Left lung (tissue), 10 donors: ENCODE results near the gene FAM241A. TPM values are rescaled to one million over a fixed set of nuclear protein-coding genes. Genes with fewer than 3 reads are reported as not detected.
"Not testable (repeated sequence)": the region's sequence is repeated elsewhere in the genome, so short reads cannot be mapped to it uniquely, and the experiment has no call there.

Experiments
- ATAC-seq: fragments of 200-7000 bp; cut with Tn5 transposase; one replicate; pipeline ENCODE4 v1.9.1; 2020; ENCODE audit warnings: moderate library complexity
- DNase-seq, 4 donors: peaks; one replicate each; pipeline ENCODE4 v3.0.0-alpha.2; 2013 to 2020
- H3K27ac ChIP-seq, 2 donors: fragments of 200-600 bp; sonication (generic) in 1 of 2; one replicate each; pipeline versions ENCODE4 v1.5.0 to v1.8.0; 2020 to 2021
- H3K27me3 ChIP-seq, 2 donors: fragments of 200-600 bp; sonication (generic) in 1 of 2; one replicate each; pipeline versions ENCODE4 v1.5.0 to v1.8.0; 2020 to 2021
- H3K36me3 ChIP-seq, 2 donors: fragments of 200-600 bp; sonication (generic) in 1 of 2; one replicate each; pipeline versions ENCODE4 v1.5.0 to v1.8.0; 2020 to 2021
- H3K4me1 ChIP-seq, 2 donors: fragments of 200-600 bp; one replicate each; pipeline ENCODE4 v1.8.0; 2021
- H3K4me3 ChIP-seq, 2 donors: fragments of 200-600 bp; sonication (generic) in 1 of 2; one replicate each; pipeline versions ENCODE4 v1.5.0 to v1.8.0; 2020 to 2021; ENCODE audit warnings: mild to moderate bottlenecking in 1 of 2
- H3K9me3 ChIP-seq, 2 donors: fragments of 200-600 bp; sonication (generic) in 1 of 2; one replicate each; pipeline versions ENCODE4 v1.5.0 to v1.8.0; 2020 to 2021
- intact Hi-C, 2 donors: fragments of 100-400 bp; cut with DNase I; formaldehyde crosslinking; loops; one replicate each; pipeline versions ENCODE4 v1.11.2 to v1.14.2; 2022
- polyA plus RNA-seq, 6 donors: library from polyadenylated mRNA; unstranded; fragments of 120-200 nt; gene quantifications; one replicate each; pipeline ENCODE4 v1.2.1, GENCODE V29; 2013; ENCODE audit not compliant: insufficient read length in 6 of 6
- total RNA-seq, 2 donors: library from RNA; stranded (reverse); fragmentation: NEBNext Ultra II Directional; extraction: Animal tissue kit (Norgen Biotek cat#: 25700); gene quantifications; one replicate each; pipeline ENCODE4 v1.2.1, GENCODE V29; 2021
- TF ChIP-seq, protein P1 (sequence below), 2 donors: fragments of 200-600 bp; sonication (generic) in 1 of 2; IDR thresholded peaks; one replicate each; pipeline versions ENCODE4 v1.5.0 to v1.8.0; 2021; ENCODE audit warnings: antibody characterized with exemption in 2 of 2
- donor health status: DM: no; HTN: yes; CAD: no.
- donor health status: DM: no; HTN: no; CAD: no.

FAM241A gene
- total and polyA plus RNA-seq, 8 donors, result 2.6 to 5.0 (median 3.0) TPM

- Histone ChIP-seq H3K27ac (no peak overlapping the region), H3K27me3 (no peaks in the 10 kb centered on the region), H3K4me1 (no peaks in the 10 kb centered on the region), H3K36me3 (no peaks in the 10 kb centered on the region), H3K4me3 (no peak overlapping the region), H3K9me3 (no peaks in the 10 kb centered on the region)
- DNase-seq (no peak), ATAC-seq (no peak)
- TF ChIP-seq, protein P1, sequence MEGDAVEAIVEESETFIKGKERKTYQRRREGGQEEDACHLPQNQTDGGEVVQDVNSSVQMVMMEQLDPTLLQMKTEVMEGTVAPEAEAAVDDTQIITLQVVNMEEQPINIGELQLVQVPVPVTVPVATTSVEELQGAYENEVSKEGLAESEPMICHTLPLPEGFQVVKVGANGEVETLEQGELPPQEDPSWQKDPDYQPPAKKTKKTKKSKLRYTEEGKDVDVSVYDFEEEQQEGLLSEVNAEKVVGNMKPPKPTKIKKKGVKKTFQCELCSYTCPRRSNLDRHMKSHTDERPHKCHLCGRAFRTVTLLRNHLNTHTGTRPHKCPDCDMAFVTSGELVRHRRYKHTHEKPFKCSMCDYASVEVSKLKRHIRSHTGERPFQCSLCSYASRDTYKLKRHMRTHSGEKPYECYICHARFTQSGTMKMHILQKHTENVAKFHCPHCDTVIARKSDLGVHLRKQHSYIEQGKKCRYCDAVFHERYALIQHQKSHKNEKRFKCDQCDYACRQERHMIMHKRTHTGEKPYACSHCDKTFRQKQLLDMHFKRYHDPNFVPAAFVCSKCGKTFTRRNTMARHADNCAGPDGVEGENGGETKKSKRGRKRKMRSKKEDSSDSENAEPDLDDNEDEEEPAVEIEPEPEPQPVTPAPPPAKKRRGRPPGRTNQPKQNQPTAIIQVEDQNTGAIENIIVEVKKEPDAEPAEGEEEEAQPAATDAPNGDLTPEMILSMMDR (IDR thresholded peaks at IDR 0.05), result no peak
- intact Hi-C loops, result no loop called here
Observed at GRCh38 chr4:112201915-112202505, 56.8 kb downstream of the FAM241A start.

DNA sequence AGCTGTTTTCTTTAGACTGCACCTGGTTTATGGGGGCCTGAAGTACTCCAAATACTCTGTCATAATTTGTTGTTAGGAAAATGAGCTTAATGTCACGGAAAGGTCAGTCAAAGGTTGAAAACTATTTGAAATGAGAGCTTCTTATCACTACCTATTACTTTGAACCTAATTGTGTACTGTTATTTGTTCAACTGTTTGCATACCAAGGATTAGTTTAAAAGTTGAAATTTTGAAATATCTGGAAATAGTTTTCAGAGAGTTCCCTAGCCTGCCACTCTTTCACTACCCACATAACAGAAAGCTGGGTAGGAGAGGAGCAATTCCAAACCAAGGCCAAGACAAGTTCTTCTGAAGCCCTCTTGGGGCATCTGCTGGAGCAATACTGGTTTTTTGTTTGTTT, 58.3 kb downstream of the FAM241A start:
- Histone ChIP-seq H3K36me3 (no peaks in the 10 kb centered on the region), H3K9me3 (no peaks in the 10 kb centered on the region), H3K4me3 (no peak overlapping the region), H3K4me1 (no peaks in the 10 kb centered on the region), H3K27me3 (no peaks in the 10 kb centered on the region), H3K27ac (no peak overlapping the region)
- intact Hi-C loops, result no loop called here
- no peak for ATAC-seq
- TF ChIP-seq, protein P1 (IDR thresholded peaks at IDR 0.05), result no peak
- DNase-seq, result no peak

DNA sequence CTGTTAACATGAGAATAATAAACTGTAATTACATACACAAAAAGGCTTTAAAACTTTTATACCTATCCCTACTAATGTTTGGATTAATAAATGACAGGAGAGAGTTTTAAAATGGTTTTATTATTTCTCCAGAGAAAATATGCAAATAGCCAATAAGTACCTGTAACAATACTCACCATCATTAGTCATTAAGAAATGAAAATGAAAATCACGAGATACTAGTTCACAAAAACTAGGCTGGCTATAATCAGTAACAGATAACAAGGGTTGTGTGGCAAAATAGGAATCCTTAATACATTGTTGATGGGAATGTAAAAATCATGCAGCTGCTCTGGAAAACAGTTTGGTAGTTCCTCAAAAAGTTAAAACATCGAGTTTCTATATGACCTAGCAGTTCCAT, 61.2 kb downstream of the FAM241A start:
- ATAC-seq, result no peak
- intact Hi-C loops, result no loop called here
- TF ChIP-seq, protein P1 (IDR thresholded peaks at IDR 0.05), result no peak

GRCh38 chr4:112208137-112209095, 63.2 kb downstream of the FAM241A start:
- intact Hi-C loops, H3K9me3 ChIP-seq, H3K36me3 ChIP-seq, H3K27ac ChIP-seq, H3K27me3 ChIP-seq, DNase-seq, ATAC-seq, H3K4me1 ChIP-seq, H3K4me3 ChIP-seq: not testable (repeated sequence)

More for the DNA sequence above, 61.2 kb downstream of the FAM241A start:
- Histone ChIP-seq H3K4me3 (no peak overlapping the region), H3K27me3 (no peaks in the 10 kb centered on the region), H3K9me3 (no peaks in the 10 kb centered on the region), H3K4me1 (no peaks in the 10 kb centered on the region), H3K36me3 (no peaks in the 10 kb centered on the region), H3K27ac (no peak overlapping the region)
- no peak for DNase-seq

DNA sequence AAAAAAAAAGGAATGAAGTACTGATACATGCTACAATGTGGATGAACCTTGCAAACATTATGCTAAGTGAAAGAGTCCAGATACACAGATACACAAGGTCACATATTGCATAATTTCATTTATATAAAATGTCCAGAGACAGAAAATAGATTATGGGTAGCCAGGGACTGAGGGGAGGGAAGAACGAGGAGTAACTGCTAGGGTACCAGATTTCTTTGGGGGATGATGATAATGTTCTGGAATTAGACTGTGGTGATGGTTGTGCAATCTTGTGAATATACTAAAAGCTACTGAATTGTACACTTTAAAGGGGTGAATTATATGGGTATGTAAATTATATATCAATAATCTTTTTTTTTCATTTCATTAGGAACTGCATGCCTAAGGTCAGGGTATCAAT, 65.5 kb downstream of the FAM241A start:
- Histone ChIP-seq H3K4me1 (peaks cover 0 to 12% of the 10 kb centered on the region in 2 donors), H3K4me3 (no peak overlapping the region), H3K36me3 (no peaks in the 10 kb centered on the region), H3K27ac (no peak overlapping the region), H3K9me3 (no peaks in the 10 kb centered on the region), H3K27me3 (no peaks in the 10 kb centered on the region)
- ATAC-seq, result no peak
- DNase-seq, result no peak
- TF ChIP-seq, protein P1 (IDR thresholded peaks at IDR 0.05), result no peak
- intact Hi-C loops, result no loop called here
